GM23338 (cell line): ENCODE data around the gene MRPL27. TPM values are rescaled to one million over a fixed set of nuclear protein-coding genes. Genes with fewer than 3 reads are reported as not detected.

Experiments used
- ATAC-seq: fragments of 200-7000 bp; cut with Tn5 transposase; 3 replicates; pipeline ENCODE4 v1.9.1; 2020
- DNase-seq: peaks from one replicate; pipeline ENCODE4 v3.0.0-alpha.2; 2015; ENCODE audit warnings: low spot score
- H2AFZ ChIP-seq: fragments of 200-600 bp; sonication (generic); 2 replicates; pipeline ENCODE4 v1.8.0; 2016; ENCODE audit warnings: antibody characterized with exemption, mild to moderate bottlenecking, moderate library complexity
- H3F3A ChIP-seq: fragments of 200-600 bp; sonication (generic); replicated peaks from 2 replicates; pipeline ENCODE4 v1.8.0; 2017; ENCODE audit warnings: antibody characterized with exemption, mixed run types, low read depth
- H3K27ac ChIP-seq: fragments of 200-600 bp; sonication (generic); 2 replicates; pipeline ENCODE4 v1.6.1; 2016; ENCODE audit warnings: low read depth
- H3K27me3 ChIP-seq: fragments of 200-600 bp; sonication (generic); 2 replicates; pipeline ENCODE4 v1.8.0; 2016; ENCODE audit warnings: mild to moderate bottlenecking, mixed run types, moderate library complexity; ENCODE audit not compliant: insufficient read depth
- H3K36me3 ChIP-seq: fragments of 200-600 bp; sonication (generic); 2 replicates; pipeline ENCODE4 v1.8.0; 2016; ENCODE audit warnings: mild to moderate bottlenecking; ENCODE audit not compliant: insufficient read depth
- H3K4me1 ChIP-seq: fragments of 200-600 bp; sonication (generic); 2 replicates; pipeline ENCODE4 v1.8.0; 2016; ENCODE audit warnings: mild to moderate bottlenecking, moderate library complexity; ENCODE audit not compliant: insufficient read depth
- H3K4me2 ChIP-seq: fragments of 200-600 bp; sonication (generic); 2 replicates; pipeline ENCODE4 v1.7.1; 2017; ENCODE audit warnings: mixed run types
- H3K4me3 ChIP-seq: fragments of 200-600 bp; sonication (generic); 2 replicates; pipeline ENCODE4 v1.6.1; 2016; ENCODE audit warnings: mixed run types
- H3K79me2 ChIP-seq: fragments of 200-600 bp; sonication (generic); replicated peaks from 2 replicates; pipeline ENCODE4 v1.8.0; 2017; ENCODE audit warnings: mild to moderate bottlenecking; ENCODE audit not compliant: insufficient read depth
- H3K9me2 ChIP-seq: fragments of 200-600 bp; sonication (generic); 2 replicates; pipeline ENCODE4 v1.8.0; 2017; ENCODE audit not compliant: insufficient read depth
- H4K20me1 ChIP-seq: fragments of 200-600 bp; sonication (generic); replicated peaks from 2 replicates; pipeline ENCODE4 v1.8.0; 2017; ENCODE audit warnings: mild to moderate bottlenecking; ENCODE audit not compliant: insufficient read depth
- H3K27ac Mint-ChIP-seq: 2 replicates; pipeline ENCODE4 v1.8.0; 2020; ENCODE audit warnings: inconsistent platforms, mild to moderate bottlenecking, moderate library complexity, mixed read lengths
- H3K27me3 Mint-ChIP-seq: 3 replicates; pipeline ENCODE4 v1.8.0; 2022; ENCODE audit warnings: low read depth, mild to moderate bottlenecking, moderate library complexity, mixed read lengths, inconsistent platforms; ENCODE audit not compliant: insufficient read depth, poor library complexity
- H3K36me3 Mint-ChIP-seq: 3 replicates; pipeline ENCODE4 v1.8.0; 2021; ENCODE audit warnings: low read depth, mild to moderate bottlenecking, inconsistent platforms, moderate library complexity, mixed read lengths
- H3K4me1 Mint-ChIP-seq: 3 replicates; pipeline ENCODE4 v1.8.0; 2020; ENCODE audit warnings: mild to moderate bottlenecking, inconsistent platforms, mixed read lengths
- H3K4me3 Mint-ChIP-seq: 3 replicates; pipeline ENCODE4 v1.8.0; 2021; ENCODE audit warnings: moderate library complexity, mild to moderate bottlenecking, inconsistent platforms, mixed read lengths
- H3K9me3 Mint-ChIP-seq: 3 replicates; pipeline ENCODE4 v1.8.0; 2020; ENCODE audit warnings: moderate library complexity, mild to moderate bottlenecking, inconsistent platforms, mixed read lengths
- EZH2 ChIP-seq: fragments of 200-600 bp; sonication (generic); IDR thresholded peaks from one replicate; pipeline ENCODE4 v1.8.0; 2017; ENCODE audit warnings: antibody characterized with exemption, mild to moderate bottlenecking, low read depth; ENCODE audit not compliant: unreplicated experiment
- NANOG ChIP-seq: IDR thresholded peaks from 2 replicates; pipeline ENCODE4 v1.6.1; 2016; ENCODE audit warnings: antibody characterized with exemption, borderline replicate concordance
- POLR2AphosphoS5 ChIP-seq: IDR thresholded peaks from 2 replicates; pipeline ENCODE4 v1.6.1; 2016; ENCODE audit warnings: antibody characterized with exemption, low read depth
- ZNF114 ChIP-seq: fragments of 250-450 bp; sonication (Bioruptor Pico); IDR thresholded peaks from 2 replicates; pipeline ENCODE4 v1.5.0; 2020; ENCODE audit warnings: mild to moderate bottlenecking, moderate library complexity
- polyA plus RNA-seq: library from polyadenylated mRNA; unstranded; fragments of >200 nt; fragmentation: Nextera tagmentation; extraction: Ambion mirVana; gene quantifications from 2 replicates; pipeline ENCODE4 v1.2.1, GENCODE V29; 2016
- total RNA-seq: library from RNA; depleted of rRNA; stranded (reverse); fragments of >200 nt; shearing (Covaris generic); gene quantifications from 2 replicates; pipeline ENCODE4 v1.2.3, GENCODE V29; 2014
- TF ChIP-seq, protein P1 (sequence below): IDR thresholded peaks from 2 replicates; pipeline ENCODE4 v1.6.1; 2016; ENCODE audit warnings: antibody characterized with exemption
- TF ChIP-seq, protein P2 (sequence below): fragments of 250-450 bp; sonication (Bioruptor Pico); IDR thresholded peaks from 2 replicates; pipeline ENCODE4 v1.5.0; 2020; ENCODE audit warnings: mild to moderate bottlenecking, moderate library complexity

Gene MRPL27
- total and polyA plus RNA-seq, 2 experiments from 2014 or later: 74.3 to 227 TPM

DNA sequence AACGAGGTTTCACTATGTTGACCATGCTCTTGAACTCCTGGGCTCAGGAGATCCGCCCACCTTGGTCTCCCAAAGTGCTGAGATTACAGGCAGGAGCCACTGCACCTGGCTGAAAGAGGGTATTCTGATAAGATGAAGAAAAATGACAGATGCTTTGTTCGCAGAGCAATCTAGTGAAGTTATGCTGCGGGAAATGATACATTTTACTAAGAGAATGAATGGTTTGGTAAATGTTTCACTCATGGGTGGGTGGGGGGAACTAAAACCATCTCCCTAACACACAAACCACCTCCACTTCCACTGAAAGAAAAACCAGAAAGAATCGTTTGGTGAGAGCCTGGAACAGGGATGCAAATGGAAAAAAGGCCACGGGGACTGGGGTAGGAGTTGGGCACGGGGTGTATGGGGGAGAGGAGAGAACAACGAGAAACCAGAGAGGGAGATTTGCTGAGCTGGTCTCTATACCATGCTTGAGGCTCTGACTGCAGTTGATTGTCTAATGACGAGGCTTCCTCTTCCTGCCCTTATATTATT, 46.1 kb downstream of the MRPL27 start:
- Histone ChIP-seq H3K27ac (no peak overlapping the region), H3K4me1 (no peaks in the 10 kb centered on the region), H3K9me2 (no peaks in the 10 kb centered on the region), H4K20me1 (no peaks in the 10 kb centered on the region), H2AFZ (no peak overlapping the region; the same call in 1 of the 2 replicates), H3K27me3 (no peaks in the 10 kb centered on the region), H3K4me3 (no peak overlapping the region), H3K4me2 (no peak overlapping the region), H3K79me2 (no peaks in the 10 kb centered on the region), H3K36me3 (no peaks in the 10 kb centered on the region), H3F3A (no peaks in the 10 kb centered on the region)
- H3K4me3 Mint-ChIP-seq: no peak overlapping the region
- H3K4me1 Mint-ChIP-seq: no peaks in the 10 kb centered on the region; the same call in 2 of the 3 replicates
- TF ChIP-seq POLR2AphosphoS5 (no peak), EZH2 (no peak), NANOG (no peak), ZNF114 (CRISPR knock-in tag) (no peak)
- TF ChIP-seq, protein P1, sequence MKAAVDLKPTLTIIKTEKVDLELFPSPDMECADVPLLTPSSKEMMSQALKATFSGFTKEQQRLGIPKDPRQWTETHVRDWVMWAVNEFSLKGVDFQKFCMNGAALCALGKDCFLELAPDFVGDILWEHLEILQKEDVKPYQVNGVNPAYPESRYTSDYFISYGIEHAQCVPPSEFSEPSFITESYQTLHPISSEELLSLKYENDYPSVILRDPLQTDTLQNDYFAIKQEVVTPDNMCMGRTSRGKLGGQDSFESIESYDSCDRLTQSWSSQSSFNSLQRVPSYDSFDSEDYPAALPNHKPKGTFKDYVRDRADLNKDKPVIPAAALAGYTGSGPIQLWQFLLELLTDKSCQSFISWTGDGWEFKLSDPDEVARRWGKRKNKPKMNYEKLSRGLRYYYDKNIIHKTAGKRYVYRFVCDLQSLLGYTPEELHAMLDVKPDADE: no peak
- TF ChIP-seq, protein P2, sequence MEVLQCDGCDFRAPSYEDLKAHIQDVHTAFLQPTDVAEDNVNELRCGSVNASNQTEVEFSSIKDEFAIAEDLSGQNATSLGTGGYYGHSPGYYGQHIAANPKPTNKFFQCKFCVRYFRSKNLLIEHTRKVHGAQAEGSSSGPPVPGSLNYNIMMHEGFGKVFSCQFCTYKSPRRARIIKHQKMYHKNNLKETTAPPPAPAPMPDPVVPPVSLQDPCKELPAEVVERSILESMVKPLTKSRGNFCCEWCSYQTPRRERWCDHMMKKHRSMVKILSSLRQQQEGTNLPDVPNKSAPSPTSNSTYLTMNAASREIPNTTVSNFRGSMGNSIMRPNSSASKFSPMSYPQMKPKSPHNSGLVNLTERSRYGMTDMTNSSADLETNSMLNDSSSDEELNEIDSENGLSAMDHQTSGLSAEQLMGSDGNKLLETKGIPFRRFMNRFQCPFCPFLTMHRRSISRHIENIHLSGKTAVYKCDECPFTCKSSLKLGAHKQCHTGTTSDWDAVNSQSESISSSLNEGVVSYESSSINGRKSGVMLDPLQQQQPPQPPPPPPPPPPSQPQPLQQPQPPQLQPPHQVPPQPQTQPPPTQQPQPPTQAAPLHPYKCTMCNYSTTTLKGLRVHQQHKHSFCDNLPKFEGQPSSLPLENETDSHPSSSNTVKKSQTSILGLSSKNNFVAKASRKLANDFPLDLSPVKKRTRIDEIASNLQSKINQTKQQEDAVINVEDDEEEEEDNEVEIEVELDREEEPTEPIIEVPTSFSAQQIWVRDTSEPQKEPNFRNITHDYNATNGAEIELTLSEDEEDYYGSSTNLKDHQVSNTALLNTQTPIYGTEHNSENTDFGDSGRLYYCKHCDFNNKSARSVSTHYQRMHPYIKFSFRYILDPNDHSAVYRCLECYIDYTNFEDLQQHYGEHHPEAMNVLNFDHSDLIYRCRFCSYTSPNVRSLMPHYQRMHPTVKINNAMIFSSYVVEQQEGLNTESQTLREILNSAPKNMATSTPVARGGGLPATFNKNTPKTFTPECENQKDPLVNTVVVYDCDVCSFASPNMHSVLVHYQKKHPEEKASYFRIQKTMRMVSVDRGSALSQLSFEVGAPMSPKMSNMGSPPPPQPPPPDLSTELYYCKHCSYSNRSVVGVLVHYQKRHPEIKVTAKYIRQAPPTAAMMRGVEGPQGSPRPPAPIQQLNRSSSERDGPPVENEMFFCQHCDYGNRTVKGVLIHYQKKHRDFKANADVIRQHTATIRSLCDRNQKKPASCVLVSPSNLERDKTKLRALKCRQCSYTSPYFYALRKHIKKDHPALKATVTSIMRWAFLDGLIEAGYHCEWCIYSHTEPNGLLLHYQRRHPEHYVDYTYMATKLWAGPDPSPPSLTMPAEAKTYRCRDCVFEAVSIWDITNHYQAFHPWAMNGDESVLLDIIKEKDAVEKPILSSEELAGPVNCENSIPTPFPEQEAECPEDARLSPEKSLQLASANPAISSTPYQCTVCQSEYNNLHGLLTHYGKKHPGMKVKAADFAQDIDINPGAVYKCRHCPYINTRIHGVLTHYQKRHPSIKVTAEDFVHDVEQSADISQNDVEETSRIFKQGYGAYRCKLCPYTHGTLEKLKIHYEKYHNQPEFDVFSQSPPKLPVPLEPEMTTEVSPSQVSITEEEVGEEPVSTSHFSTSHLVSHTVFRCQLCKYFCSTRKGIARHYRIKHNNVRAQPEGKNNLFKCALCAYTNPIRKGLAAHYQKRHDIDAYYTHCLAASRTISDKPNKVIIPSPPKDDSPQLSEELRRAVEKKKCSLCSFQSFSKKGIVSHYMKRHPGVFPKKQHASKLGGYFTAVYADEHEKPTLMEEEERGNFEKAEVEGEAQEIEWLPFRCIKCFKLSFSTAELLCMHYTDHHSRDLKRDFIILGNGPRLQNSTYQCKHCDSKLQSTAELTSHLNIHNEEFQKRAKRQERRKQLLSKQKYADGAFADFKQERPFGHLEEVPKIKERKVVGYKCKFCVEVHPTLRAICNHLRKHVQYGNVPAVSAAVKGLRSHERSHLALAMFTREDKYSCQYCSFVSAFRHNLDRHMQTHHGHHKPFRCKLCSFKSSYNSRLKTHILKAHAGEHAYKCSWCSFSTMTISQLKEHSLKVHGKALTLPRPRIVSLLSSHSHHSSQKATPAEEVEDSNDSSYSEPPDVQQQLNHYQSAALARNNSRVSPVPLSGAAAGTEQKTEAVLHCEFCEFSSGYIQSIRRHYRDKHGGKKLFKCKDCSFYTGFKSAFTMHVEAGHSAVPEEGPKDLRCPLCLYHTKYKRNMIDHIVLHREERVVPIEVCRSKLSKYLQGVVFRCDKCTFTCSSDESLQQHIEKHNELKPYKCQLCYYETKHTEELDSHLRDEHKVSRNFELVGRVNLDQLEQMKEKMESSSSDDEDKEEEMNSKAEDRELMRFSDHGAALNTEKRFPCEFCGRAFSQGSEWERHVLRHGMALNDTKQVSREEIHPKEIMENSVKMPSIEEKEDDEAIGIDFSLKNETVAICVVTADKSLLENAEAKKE (CRISPR knock-in tag): no peak
- H3K9me3 Mint-ChIP-seq: no peaks in the 10 kb centered on the region; the same call in 2 of the 3 replicates
- no peak for ATAC-seq
- no peak for DNase-seq
- peaks cover 6% of the 10 kb centered on the region for H3K27me3 Mint-ChIP-seq
- H3K36me3 Mint-ChIP-seq: no peaks in the 10 kb centered on the region
- H3K27ac Mint-ChIP-seq: no peak overlapping the region
